DOHH2 (cell line): ENCODE results near the gene MIF.

Source experiments
- EZH2phosphoT487 ChIP-seq: fragments of 200-600 bp; sonication (generic); IDR thresholded peaks from 2 replicates; pipeline ENCODE4 v1.6.1; 2017; ENCODE audit warnings: borderline replicate concordance, mild to moderate bottlenecking, antibody characterized with exemption, low read length, moderate library complexity, mixed read lengths
- TF ChIP-seq, protein P1 (sequence below): fragments of 200-600 bp; sonication (generic); IDR thresholded peaks from one replicate; pipeline ENCODE4 v1.5.1; 2014; ENCODE audit warnings: antibody characterized with exemption, mild to moderate bottlenecking, low read depth, low read length; ENCODE audit not compliant: poor library complexity, severe bottlenecking

DNA sequence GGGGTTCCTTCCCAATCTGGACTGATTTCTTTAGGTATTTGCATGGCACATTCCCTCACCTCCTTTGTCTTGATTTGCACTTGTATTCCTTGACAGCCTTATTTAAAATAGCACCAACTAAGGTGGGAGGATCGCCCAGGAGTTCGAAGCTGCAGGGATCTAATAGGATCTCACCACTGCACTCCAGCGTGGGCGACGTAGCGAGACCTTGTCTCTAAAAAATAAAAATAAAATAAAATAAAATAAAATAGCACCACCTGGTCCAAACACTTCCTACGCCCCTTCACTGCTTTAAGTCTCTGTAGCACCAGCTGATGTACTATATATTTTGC is 35.7 kb upstream of the MIF start:
- TF ChIP-seq, protein P1, sequence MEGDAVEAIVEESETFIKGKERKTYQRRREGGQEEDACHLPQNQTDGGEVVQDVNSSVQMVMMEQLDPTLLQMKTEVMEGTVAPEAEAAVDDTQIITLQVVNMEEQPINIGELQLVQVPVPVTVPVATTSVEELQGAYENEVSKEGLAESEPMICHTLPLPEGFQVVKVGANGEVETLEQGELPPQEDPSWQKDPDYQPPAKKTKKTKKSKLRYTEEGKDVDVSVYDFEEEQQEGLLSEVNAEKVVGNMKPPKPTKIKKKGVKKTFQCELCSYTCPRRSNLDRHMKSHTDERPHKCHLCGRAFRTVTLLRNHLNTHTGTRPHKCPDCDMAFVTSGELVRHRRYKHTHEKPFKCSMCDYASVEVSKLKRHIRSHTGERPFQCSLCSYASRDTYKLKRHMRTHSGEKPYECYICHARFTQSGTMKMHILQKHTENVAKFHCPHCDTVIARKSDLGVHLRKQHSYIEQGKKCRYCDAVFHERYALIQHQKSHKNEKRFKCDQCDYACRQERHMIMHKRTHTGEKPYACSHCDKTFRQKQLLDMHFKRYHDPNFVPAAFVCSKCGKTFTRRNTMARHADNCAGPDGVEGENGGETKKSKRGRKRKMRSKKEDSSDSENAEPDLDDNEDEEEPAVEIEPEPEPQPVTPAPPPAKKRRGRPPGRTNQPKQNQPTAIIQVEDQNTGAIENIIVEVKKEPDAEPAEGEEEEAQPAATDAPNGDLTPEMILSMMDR, result no peak
- no peak for TF ChIP-seq EZH2phosphoT487
